Fibroblast of pulmonary artery (primary cell): ENCODE data around the gene COG7.
A peak's percentile ranks its signal among the peaks of the same experiment; 100 is the strongest.

ENCODE experiments used
- DNase-seq: peaks from one replicate; pipeline ENCODE4 v3.0.0-alpha.2; 2010; ENCODE audit warnings: low read depth
- H3K4me3 ChIP-seq: replicated peaks from 2 replicates; pipeline ENCODE4 v1.5.1; 2011; ENCODE audit warnings: low read depth, mild to moderate bottlenecking, control low read depth, low read length, moderate library complexity
- TF ChIP-seq, protein P1 (sequence below): IDR thresholded peaks from 2 replicates; pipeline ENCODE4 v1.5.1; 2011; ENCODE audit warnings: mild to moderate bottlenecking, control low read depth, low read length, inconsistent platforms; ENCODE audit errors: missing control alignments

COG7 gene

DNA sequence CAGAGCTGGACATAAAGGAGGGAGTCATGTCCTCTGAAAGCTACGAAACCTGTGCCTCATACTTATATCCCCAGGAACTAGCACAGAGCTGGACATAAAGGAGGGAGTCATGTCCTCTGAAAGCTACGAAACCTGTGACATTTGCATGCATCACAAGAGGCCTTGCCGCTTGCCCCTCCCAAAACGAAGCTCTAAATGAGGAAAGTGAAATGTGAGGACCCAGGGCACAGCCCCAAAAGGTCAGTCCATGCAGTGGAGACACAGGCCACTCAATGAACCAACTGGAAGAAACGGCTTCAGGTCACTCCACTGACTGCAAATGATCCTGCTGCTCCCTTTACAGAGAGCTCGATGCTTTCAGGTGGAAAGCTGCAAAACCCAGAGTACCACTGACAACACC lies 38.3 kb downstream of the COG7 start:
- TF ChIP-seq, protein P1, sequence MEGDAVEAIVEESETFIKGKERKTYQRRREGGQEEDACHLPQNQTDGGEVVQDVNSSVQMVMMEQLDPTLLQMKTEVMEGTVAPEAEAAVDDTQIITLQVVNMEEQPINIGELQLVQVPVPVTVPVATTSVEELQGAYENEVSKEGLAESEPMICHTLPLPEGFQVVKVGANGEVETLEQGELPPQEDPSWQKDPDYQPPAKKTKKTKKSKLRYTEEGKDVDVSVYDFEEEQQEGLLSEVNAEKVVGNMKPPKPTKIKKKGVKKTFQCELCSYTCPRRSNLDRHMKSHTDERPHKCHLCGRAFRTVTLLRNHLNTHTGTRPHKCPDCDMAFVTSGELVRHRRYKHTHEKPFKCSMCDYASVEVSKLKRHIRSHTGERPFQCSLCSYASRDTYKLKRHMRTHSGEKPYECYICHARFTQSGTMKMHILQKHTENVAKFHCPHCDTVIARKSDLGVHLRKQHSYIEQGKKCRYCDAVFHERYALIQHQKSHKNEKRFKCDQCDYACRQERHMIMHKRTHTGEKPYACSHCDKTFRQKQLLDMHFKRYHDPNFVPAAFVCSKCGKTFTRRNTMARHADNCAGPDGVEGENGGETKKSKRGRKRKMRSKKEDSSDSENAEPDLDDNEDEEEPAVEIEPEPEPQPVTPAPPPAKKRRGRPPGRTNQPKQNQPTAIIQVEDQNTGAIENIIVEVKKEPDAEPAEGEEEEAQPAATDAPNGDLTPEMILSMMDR = no peak
- no peak for DNase-seq
- no peak overlapping the region for H3K4me3 ChIP-seq

DNA sequence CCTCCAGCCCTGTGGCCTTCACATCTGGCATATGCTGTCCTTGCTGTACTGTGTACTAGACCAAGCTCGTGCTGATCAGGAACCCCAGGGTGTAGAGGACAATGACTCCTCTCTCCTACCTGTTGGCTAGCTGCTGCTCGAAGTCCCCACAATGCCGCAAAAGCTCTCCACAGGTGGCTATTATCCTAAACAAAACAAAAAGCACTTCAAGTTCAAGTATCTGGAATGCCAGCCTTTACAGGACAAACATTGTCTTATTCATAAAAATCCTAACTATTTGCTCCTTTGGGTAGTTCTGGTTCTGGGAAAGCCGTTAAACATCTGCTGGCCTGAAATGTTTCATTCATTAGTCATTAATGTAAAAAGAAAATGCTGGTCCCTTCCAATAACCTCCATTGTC lies 42.8 kb downstream of the COG7 start:
- H3K4me3 ChIP-seq = no peak overlapping the region
- no peak for DNase-seq
- TF ChIP-seq, protein P1 = no peak

DNA sequence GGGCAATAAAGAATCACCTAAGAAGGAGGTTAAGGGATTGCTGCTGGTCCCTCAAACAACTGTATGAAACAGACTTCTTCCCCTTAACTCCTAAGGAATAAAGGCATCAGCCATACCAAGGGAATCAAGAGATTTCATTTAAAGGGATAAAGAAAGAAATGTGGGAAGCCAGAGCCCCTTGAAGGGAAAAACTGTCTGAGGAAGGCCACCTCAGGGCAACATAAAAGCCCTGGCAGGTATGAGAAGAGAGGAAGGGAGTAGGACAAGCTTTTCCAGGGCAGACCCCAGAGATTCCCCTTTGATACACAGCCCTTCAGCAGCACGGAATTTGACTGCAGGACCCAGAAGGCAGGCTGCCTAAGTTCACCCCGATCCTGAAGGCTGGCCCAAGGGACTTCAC lies 43.5 kb downstream of the COG7 start:
- DNase-seq = no peak
- H3K4me3 ChIP-seq = no peak overlapping the region
- TF ChIP-seq, protein P1 = no peak

DNA sequence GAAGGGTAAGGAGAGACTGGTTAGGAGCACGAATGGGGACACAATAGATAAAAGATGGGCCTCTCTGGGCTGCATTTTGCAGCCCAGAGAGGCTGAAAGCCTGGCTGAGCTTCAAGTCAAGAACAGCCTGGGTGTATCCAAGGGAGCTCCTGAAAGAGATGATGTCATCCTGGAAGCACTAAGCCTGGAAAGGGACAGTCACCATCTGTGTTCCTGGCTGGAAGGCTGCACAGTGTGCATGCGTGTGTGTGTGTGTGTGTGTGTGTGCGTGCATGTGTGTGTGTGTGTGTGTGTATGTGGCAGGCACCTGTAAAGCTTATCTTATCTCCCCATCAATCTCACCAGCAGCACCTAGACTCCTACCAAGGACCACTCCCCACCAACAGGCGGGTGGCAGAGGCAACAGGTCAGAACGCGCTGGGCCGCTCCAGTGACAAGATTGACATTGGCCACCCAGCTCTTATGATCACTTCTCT lies 44.1 kb downstream of the COG7 start:
- H3K4me3 ChIP-seq = no peak overlapping the region
- TF ChIP-seq, protein P1 = no peak
- peak; percentile 74 for DNase-seq

DNA sequence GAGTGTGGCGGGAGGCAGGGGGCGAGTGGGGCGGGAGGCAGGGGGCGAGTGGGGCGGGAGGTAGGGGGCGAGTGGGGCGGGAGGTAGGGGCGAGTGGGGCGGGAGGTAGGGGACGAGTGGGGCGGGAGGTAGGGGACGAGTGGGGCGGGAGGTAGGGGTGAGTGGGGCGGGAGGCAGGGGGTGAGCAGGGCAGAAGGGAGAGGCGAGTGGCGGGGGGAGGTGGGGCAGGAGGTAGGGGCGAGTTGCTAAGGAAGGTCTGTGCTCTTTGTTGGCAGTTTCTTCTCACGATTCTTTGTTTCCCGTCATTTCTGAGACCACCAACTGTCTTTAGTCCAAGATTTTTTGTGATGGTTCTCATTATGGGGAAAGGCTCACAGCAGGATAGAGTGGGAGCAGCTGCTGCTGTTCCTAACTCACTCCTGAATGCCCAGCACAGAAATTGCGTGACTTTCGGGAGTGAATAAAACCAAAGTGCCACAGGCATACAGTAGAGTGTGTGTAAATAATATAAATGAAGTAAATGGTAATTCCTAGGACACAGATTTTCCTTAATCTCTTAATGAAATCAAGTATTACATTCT lies 44.7 kb downstream of the COG7 start:
- TF ChIP-seq, protein P1 = no peak
- no peak overlapping the region for H3K4me3 ChIP-seq
- DNase-seq = no peak

DNA sequence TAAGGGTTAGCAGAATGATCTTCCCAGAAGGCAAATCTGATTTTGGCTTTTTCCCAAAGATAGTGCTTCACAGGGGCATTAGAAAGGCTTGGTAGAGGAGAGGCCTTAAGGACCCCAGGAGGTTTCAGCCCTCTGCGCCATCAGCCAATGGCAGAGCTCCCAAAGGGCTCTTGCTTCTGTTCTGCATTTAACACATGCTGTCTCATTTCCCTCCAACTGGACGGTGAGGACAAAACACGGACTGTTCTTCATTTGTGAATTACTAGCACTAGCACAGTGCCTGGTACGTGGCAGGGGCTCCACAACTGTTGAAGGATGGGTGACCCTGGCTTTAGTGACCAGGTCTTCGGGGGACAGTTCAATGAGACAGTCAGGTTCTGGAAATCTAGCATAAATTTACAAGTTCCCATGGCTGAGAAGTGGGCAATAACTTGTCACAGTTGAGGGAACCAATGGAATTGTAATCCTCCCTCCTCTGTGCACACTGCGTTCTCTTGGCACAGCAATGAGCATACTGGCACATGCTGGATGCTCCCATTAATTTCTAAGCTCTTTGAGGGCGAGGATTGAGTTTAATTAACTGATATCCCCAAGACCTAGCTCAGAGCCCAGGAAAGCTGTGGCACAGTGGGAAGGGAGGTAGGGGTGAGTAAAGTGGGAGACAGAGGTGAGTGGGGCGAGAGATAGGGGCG lies 45.4 kb downstream of the COG7 start:
- TF ChIP-seq, protein P1 = no peak
- no peak overlapping the region for H3K4me3 ChIP-seq
- no peak for DNase-seq

DNA sequence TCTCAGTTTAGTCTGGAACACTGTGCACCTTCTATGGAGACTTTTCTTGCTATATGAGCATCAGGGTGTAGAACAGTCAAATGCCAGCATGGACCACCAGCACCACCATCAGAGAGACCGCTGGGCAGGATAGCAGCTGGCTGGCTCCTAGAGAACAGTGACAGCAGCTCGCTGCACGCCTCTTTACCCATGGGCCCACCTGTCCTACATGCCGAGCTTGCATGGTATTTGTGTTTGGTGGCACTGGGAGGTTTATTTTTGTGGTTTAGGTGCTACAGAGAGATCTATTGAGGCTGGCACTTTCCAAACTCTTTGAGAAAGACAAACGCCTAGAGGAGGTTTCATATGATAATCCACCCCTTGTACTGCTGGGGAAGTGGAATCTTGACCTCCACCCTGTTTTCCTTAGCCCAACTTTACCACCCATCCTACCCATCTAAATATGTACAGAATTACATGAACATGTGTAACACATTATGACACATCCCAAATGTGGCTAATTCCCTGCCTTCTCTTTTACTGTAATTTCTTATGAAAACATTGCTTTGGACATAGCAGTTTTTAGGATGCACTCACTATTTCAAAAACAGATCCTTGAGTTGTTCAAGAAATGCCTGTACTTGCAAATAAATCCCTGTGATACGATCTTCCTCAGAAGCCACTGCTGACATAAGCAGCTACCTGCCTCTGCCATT lies 46.3 kb downstream of the COG7 start:
- TF ChIP-seq, protein P1 = no peak
- no peak for DNase-seq
- no peak overlapping the region for H3K4me3 ChIP-seq
